Ectodermal cell (in vitro differentiated cells): ENCODE results near the gene IL31.

Source experiments
- H3K27ac ChIP-seq: 2 replicates; pipeline ENCODE4 v1.7.0; 2013; ENCODE audit warnings: mild to moderate bottlenecking, low read depth, low read length; ENCODE audit not compliant: insufficient read depth, poor library complexity, severe bottlenecking
- H3K27me3 ChIP-seq: 2 replicates; pipeline ENCODE4 v1.7.0; 2013; ENCODE audit warnings: mild to moderate bottlenecking, low read length; ENCODE audit not compliant: insufficient read depth, control insufficient read depth, poor library complexity, severe bottlenecking
- H3K36me3 ChIP-seq: one replicate; pipeline ENCODE4 v1.7.0; 2013; ENCODE audit warnings: low read length; ENCODE audit not compliant: control insufficient read depth, insufficient read depth
- H3K4me1 ChIP-seq: one replicate; pipeline ENCODE4 v1.7.0; 2013; ENCODE audit warnings: low read length; ENCODE audit not compliant: control insufficient read depth, insufficient read depth
- H3K4me3 ChIP-seq: 2 replicates; pipeline ENCODE4 v1.7.0; 2013; ENCODE audit warnings: low read depth, low read length, control low read depth; ENCODE audit not compliant: insufficient read depth
- H3K9me3 ChIP-seq: 2 replicates; pipeline ENCODE4 v1.7.0; 2013; ENCODE audit warnings: mild to moderate bottlenecking, low read length, moderate library complexity; ENCODE audit not compliant: control insufficient read depth
- WGBS, 2 experiments: methylation state at CpG; one replicate each; pipeline ENCODE4 v1.1.7; 2013; ENCODE audit warnings: missing lambda C conversion rate in 2 of 2; 5-methylcytosine and 5-hydroxymethylcytosine counted together

IL31 gene

GRCh38 chr12:122140467-122141257 lies 33.4 kb downstream of the IL31 start:
- Histone ChIP-seq H3K36me3 (peaks cover 24% of the 10 kb centered on the region), H3K27me3 (no peaks in the 10 kb centered on the region), H3K4me1 (no peaks in the 10 kb centered on the region), H3K4me3 (no peak overlapping the region), H3K27ac (no peak overlapping the region), H3K9me3 (peaks cover 2% of the 10 kb centered on the region)
- WGBS, 2 experiments, result 94% methylated on average over 19 of the region's 19 CpGs

GRCh38 chr12:122139941-122140340 lies 34.1 kb downstream of the IL31 start:
- peaks cover 24% of the 10 kb centered on the region for H3K36me3 ChIP-seq
- no peaks in the 10 kb centered on the region for H3K27me3 ChIP-seq
- no peak overlapping the region for H3K4me3 ChIP-seq
- H3K9me3 ChIP-seq, result peaks cover 2% of the 10 kb centered on the region
- 89 to 93% methylated on average over 7 to 8 of the region's 8 CpGs for WGBS, 2 experiments
- no peaks in the 10 kb centered on the region for H3K4me1 ChIP-seq
- H3K27ac ChIP-seq, result no peak overlapping the region

GRCh38 chr12:122139266-122139665 lies 34.8 kb downstream of the IL31 start:
- H3K36me3 ChIP-seq, result peaks cover 24% of the 10 kb centered on the region
- 93 to 94% methylated on average over 15 of the region's 15 CpGs for WGBS, 2 experiments

GRCh38 chr12:122138616-122139015 lies 35.4 kb downstream of the IL31 start:
- Histone ChIP-seq H3K4me3 (no peak overlapping the region), H3K27ac (no peak overlapping the region), H3K36me3 (peaks cover 23% of the 10 kb centered on the region), H3K27me3 (no peaks in the 10 kb centered on the region), H3K4me1 (no peaks in the 10 kb centered on the region), H3K9me3 (peaks cover 2% of the 10 kb centered on the region)
- whole genome bisulfite sequencing, 2 experiments, result 95% methylated on average over 11 of the region's 11 CpGs

More at GRCh38 chr12:122139266-122139665, 34.8 kb downstream of the IL31 start:
- H3K4me1 ChIP-seq, result no peaks in the 10 kb centered on the region
- no peak overlapping the region for H3K27ac ChIP-seq
- H3K9me3 ChIP-seq, result peaks cover 2% of the 10 kb centered on the region
- no peak overlapping the region for H3K4me3 ChIP-seq
- H3K27me3 ChIP-seq, result no peaks in the 10 kb centered on the region

GRCh38 chr12:122138181-122138580 lies 35.8 kb downstream of the IL31 start:
- no peak overlapping the region for H3K4me3 ChIP-seq
- WGBS, 2 experiments, result 96 to 97% methylated on average over 11 of the region's 11 CpGs
- H3K27me3 ChIP-seq, result no peaks in the 10 kb centered on the region
- H3K9me3 ChIP-seq, result peaks cover 2% of the 10 kb centered on the region
- H3K27ac ChIP-seq, result no peak overlapping the region
- H3K36me3 ChIP-seq, result peaks cover 18% of the 10 kb centered on the region
- H3K4me1 ChIP-seq, result no peaks in the 10 kb centered on the region

GRCh38 chr12:122137681-122138080 lies 36.3 kb downstream of the IL31 start:
- Histone ChIP-seq H3K36me3 (peaks cover 13% of the 10 kb centered on the region), H3K27me3 (no peaks in the 10 kb centered on the region), H3K4me3 (no peak overlapping the region), H3K4me1 (no peaks in the 10 kb centered on the region), H3K9me3 (no peaks in the 10 kb centered on the region), H3K27ac (no peak overlapping the region)
- WGBS, 2 experiments, result 72 to 73% methylated on average over 11 of the region's 11 CpGs

- H3K27me3 ChIP-seq, result no peaks in the 10 kb centered on the region
- no peak overlapping the region for H3K27ac ChIP-seq
- H3K4me3 ChIP-seq, result no peak overlapping the region
- 64% methylated on average over 10 of the region's 10 CpGs for WGBS, 2 experiments
- H3K9me3 ChIP-seq, result no peaks in the 10 kb centered on the region
- no peaks in the 10 kb centered on the region for H3K4me1 ChIP-seq
- H3K36me3 ChIP-seq, result peaks cover 9% of the 10 kb centered on the region
Measured at GRCh38 chr12:122137229-122137628, 36.8 kb downstream of the IL31 start.

- Histone ChIP-seq H3K4me1 (no peaks in the 10 kb centered on the region), H3K4me3 (no peak overlapping the region), H3K27ac (no peak overlapping the region), H3K27me3 (no peaks in the 10 kb centered on the region), H3K36me3 (no peaks in the 10 kb centered on the region), H3K9me3 (no peaks in the 10 kb centered on the region)
- WGBS, 2 experiments, result 95 to 97% methylated on average over 18 of the region's 18 CpGs
Measured at GRCh38 chr12:122135437-122136031, 38.5 kb downstream of the IL31 start.

- Histone ChIP-seq H3K27me3 (no peaks in the 10 kb centered on the region), H3K27ac (no peak overlapping the region), H3K4me3 (no peak overlapping the region), H3K4me1 (no peaks in the 10 kb centered on the region), H3K9me3 (no peaks in the 10 kb centered on the region), H3K36me3 (no peaks in the 10 kb centered on the region)
- WGBS, 2 experiments, result 88 to 89% methylated on average over 28 of the region's 28 CpGs
Measured at GRCh38 chr12:122133192-122133950, 40.6 kb downstream of the IL31 start.

GRCh38 chr12:122130150-122130549 lies 43.9 kb downstream of the IL31 start:
- Histone ChIP-seq H3K4me1 (no peaks in the 10 kb centered on the region), H3K36me3 (no peaks in the 10 kb centered on the region), H3K9me3 (no peaks in the 10 kb centered on the region), H3K4me3 (no peak overlapping the region), H3K27ac (no peak overlapping the region), H3K27me3 (no peaks in the 10 kb centered on the region)
- 92 to 93% methylated on average over 17 of the region's 17 CpGs for whole genome bisulfite sequencing, 2 experiments
